ENCODE results near the gene MYOCOS. TPM values are rescaled to one million over a fixed set of nuclear protein-coding genes. Genes with fewer than 3 reads are reported as not detected.

The MYOCOS gene
- total and polyA plus RNA-seq, 9 of the 15 experiments (the other 6 are each of a cell fraction or from before 2014, with no cell fraction given): 0.07 TPM; not detected in 7

DNA sequence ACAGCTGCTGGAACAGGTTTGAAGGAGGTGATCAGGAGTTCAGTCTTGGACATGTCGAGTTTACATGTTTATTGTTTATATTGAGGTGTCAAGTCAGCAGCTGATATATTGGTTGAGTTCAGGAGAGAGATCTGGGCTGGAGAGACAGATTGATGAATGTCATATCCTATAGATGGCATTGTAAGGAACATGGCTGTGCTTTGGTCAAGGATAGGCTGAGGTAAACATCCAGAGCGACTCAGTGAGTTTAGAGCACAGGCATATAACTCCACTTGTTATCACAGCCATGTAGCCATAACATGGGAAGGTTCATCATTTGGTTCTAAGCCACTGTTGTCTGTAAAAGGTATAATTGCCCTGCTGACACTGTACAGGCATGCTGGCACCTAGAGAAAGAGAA, 5.5 kb upstream of the MYOCOS start:
- no peak overlapping the region for H3K9ac ChIP-seq (ENCODE audit: insufficient read depth in 1 of 2, low read depth in 2 of 2, low read length in 2 of 2)
- ATAC-seq: no peak
- no peaks in the 10 kb centered on the region for H3K79me2 ChIP-seq (ENCODE audit: control insufficient read depth, insufficient read depth, low read length)
- no peak for FAIRE-seq
- no peaks in the 10 kb centered on the region for H3K36me3 ChIP-seq (ENCODE audit: control insufficient read depth, insufficient read depth, low read length)
- H3K4me1 ChIP-seq (replicated peaks in 1 of 2; ENCODE audit: control insufficient read depth in 2 of 2, insufficient read depth in 2 of 2, low read length in 2 of 2): peaks cover 5 to 6% of the 10 kb centered on the region in 2 experiments; a peak in 2 of 5 replicates
- no peak overlapping the region for H3K4me2 ChIP-seq (ENCODE audit: insufficient read depth, low read length)
- H3K27ac ChIP-seq (ENCODE audit: extremely low read depth, low read depth, low read length): no peak overlapping the region
- no peak overlapping the region for H2AFZ ChIP-seq (ENCODE audit: low read depth, low read length)
- ChIA-PET POLR2A (interaction anchor here (0.6 kb wide), 2 partner anchors 9 to 1659 kb away, joined by 3 read pairs; no protein-coding TSS in a partner anchor), CTCF (ENCODE audit: low intra/inter-chr PET ratio) (no interaction called here)
- no peaks in the 10 kb centered on the region for H3K9me1 ChIP-seq (ENCODE audit: control insufficient read depth, insufficient read depth, low read length)
- intact Hi-C loops (cut with micrococcal nuclease): no loop called here
- peaks cover 0 to 7% of the 10 kb centered on the region in 2 experiments; a peak in 3 of 5 replicates for H3K27me3 ChIP-seq (ENCODE audit: control insufficient read depth in 2 of 2, insufficient read depth in 2 of 2, low read length in 2 of 2)
- no peaks in the 10 kb centered on the region for H3K9me3 ChIP-seq (replicated peaks; ENCODE audit: control insufficient read depth, insufficient read depth, low read depth, low read length)
- no TSS peak for BruUV-seq (replicated peaks)
- H4K20me1 ChIP-seq (replicated peaks; ENCODE audit: control insufficient read depth, insufficient read depth, low read length): no peaks in the 10 kb centered on the region
- H3K4me3 ChIP-seq: no peak overlapping the region
- in situ Hi-C loops (cut with MboI): loop anchor here (25.0 kb wide), 1 partner anchor 1079 kb away; the partner anchor contains the start of gene GORAB
- no peak for DNase-seq (ENCODE audit: extremely low read depth in 1 of 4, low spot score in 3 of 4)
- WGBS (ENCODE audit: insufficient coverage, low coverage, missing lambda C conversion rate): 5% methylated on average over 2 of the region's 2 CpGs
- TF ChIP-seq, protein P1, sequence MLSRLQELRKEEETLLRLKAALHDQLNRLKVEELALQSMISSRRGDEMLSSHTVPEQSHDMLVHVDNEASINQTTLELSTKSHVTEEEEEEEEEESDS (CRISPR knock-in tag; IDR thresholded peaks at IDR 0.05): no peak
- TF ChIP-seq, protein P2, sequence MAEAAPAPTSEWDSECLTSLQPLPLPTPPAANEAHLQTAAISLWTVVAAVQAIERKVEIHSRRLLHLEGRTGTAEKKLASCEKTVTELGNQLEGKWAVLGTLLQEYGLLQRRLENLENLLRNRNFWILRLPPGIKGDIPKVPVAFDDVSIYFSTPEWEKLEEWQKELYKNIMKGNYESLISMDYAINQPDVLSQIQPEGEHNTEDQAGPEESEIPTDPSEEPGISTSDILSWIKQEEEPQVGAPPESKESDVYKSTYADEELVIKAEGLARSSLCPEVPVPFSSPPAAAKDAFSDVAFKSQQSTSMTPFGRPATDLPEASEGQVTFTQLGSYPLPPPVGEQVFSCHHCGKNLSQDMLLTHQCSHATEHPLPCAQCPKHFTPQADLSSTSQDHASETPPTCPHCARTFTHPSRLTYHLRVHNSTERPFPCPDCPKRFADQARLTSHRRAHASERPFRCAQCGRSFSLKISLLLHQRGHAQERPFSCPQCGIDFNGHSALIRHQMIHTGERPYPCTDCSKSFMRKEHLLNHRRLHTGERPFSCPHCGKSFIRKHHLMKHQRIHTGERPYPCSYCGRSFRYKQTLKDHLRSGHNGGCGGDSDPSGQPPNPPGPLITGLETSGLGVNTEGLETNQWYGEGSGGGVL (CRISPR knock-in tag; IDR thresholded peaks at IDR 0.05): no peak
- no peak for TF ChIP-seq RBM15 (IDR thresholded peaks at IDR 0.05; ENCODE audit: insufficient read depth, low read length)
- no peak for TF ChIP-seq TEAD4 (IDR thresholded peaks at IDR 0.05; ENCODE audit: low read length)
- TF ChIP-seq TEAD4 (CRISPR knock-in tag; IDR thresholded peaks at IDR 0.05; ENCODE audit: borderline replicate concordance): no peak
- no peak for TF ChIP-seq KLF13 (tag; IDR thresholded peaks at IDR 0.05; ENCODE audit: borderline replicate concordance, low read depth)
- TF ChIP-seq NFIC (IDR thresholded peaks at IDR 0.05): no peak
- TF ChIP-seq SAFB (IDR thresholded peaks at IDR 0.05; ENCODE audit: borderline replicate concordance, low read depth, low read length): no peak
- TF ChIP-seq, protein P3, sequence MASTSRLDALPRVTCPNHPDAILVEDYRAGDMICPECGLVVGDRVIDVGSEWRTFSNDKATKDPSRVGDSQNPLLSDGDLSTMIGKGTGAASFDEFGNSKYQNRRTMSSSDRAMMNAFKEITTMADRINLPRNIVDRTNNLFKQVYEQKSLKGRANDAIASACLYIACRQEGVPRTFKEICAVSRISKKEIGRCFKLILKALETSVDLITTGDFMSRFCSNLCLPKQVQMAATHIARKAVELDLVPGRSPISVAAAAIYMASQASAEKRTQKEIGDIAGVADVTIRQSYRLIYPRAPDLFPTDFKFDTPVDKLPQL (IDR thresholded peaks at IDR 0.05; ENCODE audit: extremely low read depth, insufficient read length): no peak
- TF ChIP-seq, protein P4, sequence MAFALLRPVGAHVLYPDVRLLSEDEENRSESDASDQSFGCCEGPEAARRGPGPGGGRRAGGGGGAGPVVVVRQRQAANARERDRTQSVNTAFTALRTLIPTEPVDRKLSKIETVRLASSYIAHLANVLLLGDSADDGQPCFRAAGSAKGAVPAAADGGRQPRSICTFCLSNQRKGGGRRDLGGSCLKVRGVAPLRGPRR (CRISPR knock-in tag; IDR thresholded peaks at IDR 0.05): no peak
- TF ChIP-seq, protein P5, sequence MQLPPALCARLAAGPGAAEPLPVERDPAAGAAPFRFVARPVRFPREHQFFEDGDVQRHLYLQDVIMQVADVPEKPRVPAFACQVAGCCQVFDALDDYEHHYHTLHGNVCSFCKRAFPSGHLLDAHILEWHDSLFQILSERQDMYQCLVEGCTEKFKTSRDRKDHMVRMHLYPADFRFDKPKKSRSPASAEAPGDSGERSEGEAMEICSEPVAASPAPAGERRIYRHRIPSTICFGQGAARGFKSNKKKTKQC (CRISPR knock-in tag; IDR thresholded peaks at IDR 0.05): no peak
- TF ChIP-seq RNF2 (IDR thresholded peaks at IDR 0.05): no peak
- TF ChIP-seq PCBP1 (IDR thresholded peaks at IDR 0.05; ENCODE audit: low read depth, low read length, poor library complexity, severe bottlenecking): no peak
- no peak for TF ChIP-seq NCOR1 (IDR thresholded peaks at IDR 0.05)
- TF ChIP-seq STAT5B (CRISPR knock-in tag; IDR thresholded peaks at IDR 0.05): no peak
- no peak for TF ChIP-seq BRCA1 (IDR thresholded peaks at IDR 0.05)
- no peak for TF ChIP-seq BRCA1 (CRISPR knock-in tag; IDR thresholded peaks at IDR 0.05)
- no peak for TF ChIP-seq HMG20B (CRISPR knock-in tag; IDR thresholded peaks at IDR 0.05)
- no peak for TF ChIP-seq PHF8 (IDR thresholded peaks at IDR 0.05; ENCODE audit: borderline replicate concordance, low read length)
- no peak for TF ChIP-seq BMI1 (IDR thresholded peaks at IDR 0.05; ENCODE audit: low read length)
